GM12865 (cell line): ENCODE measurements around the gene ZG16B.

ENCODE experiments used
- DNase-seq: peaks from one replicate; pipeline ENCODE4 v3.0.0; 2010; ENCODE audit warnings: low read depth
- H3K4me3 ChIP-seq: 2 replicates; pipeline ENCODE4 v1.5.1; 2011; ENCODE audit warnings: mild to moderate bottlenecking, low read depth, low read length, control low read depth
- CTCF ChIP-seq: IDR thresholded peaks from 2 replicates; pipeline ENCODE4 v1.5.1; 2011; ENCODE audit warnings: low read length, control low read depth, low read depth, inconsistent platforms; ENCODE audit not compliant: insufficient read depth; ENCODE audit errors: missing control alignments

Gene ZG16B

GRCh38 chr16:2795395-2796143 is 34.5 kb upstream of the ZG16B start:
- no peak for DNase-seq
- no peak for TF ChIP-seq CTCF
- H3K4me3 ChIP-seq = no peak overlapping the region

- no peak overlapping the region for H3K4me3 ChIP-seq
- no peak for TF ChIP-seq CTCF
- DNase-seq = no peak
Measured at GRCh38 chr16:2798723-2799204, 31.3 kb upstream of the ZG16B start.

- DNase-seq = no peak
- no peak overlapping the region for H3K4me3 ChIP-seq
- no peak for TF ChIP-seq CTCF
Measured at GRCh38 chr16:2799205-2799858, 30.8 kb upstream of the ZG16B start.

GRCh38 chr16:2799859-2800226 is 30.3 kb upstream of the ZG16B start:
- DNase-seq = no peak

GRCh38 chr16:2803545-2804195 is 26.4 kb upstream of the ZG16B start:
- DNase-seq = no peak
- H3K4me3 ChIP-seq = no peak overlapping the region
- TF ChIP-seq CTCF = no peak

More at GRCh38 chr16:2799859-2800226, 30.3 kb upstream of the ZG16B start:
- TF ChIP-seq CTCF = no peak
- H3K4me3 ChIP-seq = no peak overlapping the region

- H3K4me3 ChIP-seq = no peak overlapping the region
- no peak for TF ChIP-seq CTCF
- no peak for DNase-seq
Measured at GRCh38 chr16:2804728-2805127, 25.4 kb upstream of the ZG16B start.
